ENCODE results near the gene FGFR2.

GRCh38 chr10:121509796-121510195 is 88.4 kb downstream of the FGFR2 start:
- TF ChIP-seq GABPA (IDR thresholded peaks at IDR 0.05 in 1 of 2, conservative IDR thresholded peaks at IDR 0.05 in 1 of 2), result no peak
- no peak for TF ChIP-seq CTCF (IDR thresholded peaks at IDR 0.05; ENCODE audit: low read depth, low read length, missing input control)
- no peak for TF ChIP-seq YY1 (IDR thresholded peaks at IDR 0.05)
- no peak for TF ChIP-seq EGR1 (IDR thresholded peaks at IDR 0.05; ENCODE audit: low read depth in 2 of 2)
- no peak for TF ChIP-seq RAD21 (IDR thresholded peaks at IDR 0.05)
- no peak for TF ChIP-seq MAX (IDR thresholded peaks at IDR 0.05)
- no peak for TF ChIP-seq ZBTB33 (IDR thresholded peaks at IDR 0.05)
- no peak for TF ChIP-seq ATF3 (IDR thresholded peaks at IDR 0.05)
- TF ChIP-seq TAF1 (conservative IDR thresholded peaks at IDR 0.05), result no peak
- no peak for TF ChIP-seq SP1 (IDR thresholded peaks at IDR 0.05)

All from liver (tissue), 3 donors.